GM18951 (cell line): ENCODE data around the gene RBM25.
A peak's percentile ranks its signal among the peaks of the same experiment; 100 is the strongest.

Experiments
- POLR2A ChIP-seq: IDR thresholded peaks from 4 replicates; pipeline ENCODE4 v1.6.1; 2011; ENCODE audit warnings: mild to moderate bottlenecking; ENCODE audit not compliant: insufficient read length, insufficient read depth; ENCODE audit errors: extremely low read depth
- in situ Hi-C: fragments of 300-500 bp; cut with MboI; formaldehyde crosslinking; loops from one replicate; pipeline ENCODE4 v1.12.0; 2022; ENCODE audit warnings: low sequenced_read_pairs, mixed read lengths, inconsistent platforms; ENCODE audit not compliant: unreplicated experiment

The RBM25 gene

GRCh38 chr14:73125169-73125588 lies 66.8 kb downstream of the RBM25 start:
- in situ Hi-C loops, result no loop called here
- no peak for TF ChIP-seq POLR2A

- in situ Hi-C loops, result no loop called here
- no peak for TF ChIP-seq POLR2A
Observed at GRCh38 chr14:73125746-73126145, 67.4 kb downstream of the RBM25 start.

DNA sequence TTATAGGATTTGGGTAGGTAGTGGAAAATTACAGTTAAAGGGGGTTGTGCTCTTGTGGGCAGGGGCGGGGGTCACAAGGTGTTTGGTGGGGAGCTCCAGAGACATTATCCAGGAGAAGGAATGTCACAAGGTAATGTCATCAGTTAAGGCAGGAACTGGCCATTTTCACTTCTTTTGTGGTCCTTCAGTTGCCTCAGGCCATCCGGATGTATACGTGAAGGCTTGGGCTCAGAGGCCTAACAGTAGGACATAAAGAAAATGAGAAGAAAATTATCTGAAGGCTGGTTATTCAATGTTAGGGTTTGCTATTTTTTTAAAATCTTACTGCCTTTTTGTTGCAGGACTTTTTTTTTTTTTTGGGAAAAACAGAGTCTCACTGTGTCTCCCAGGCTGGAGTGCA lies 75.5 kb downstream of the RBM25 start:
- in situ Hi-C loops, result no loop called here
- no peak for TF ChIP-seq POLR2A

DNA sequence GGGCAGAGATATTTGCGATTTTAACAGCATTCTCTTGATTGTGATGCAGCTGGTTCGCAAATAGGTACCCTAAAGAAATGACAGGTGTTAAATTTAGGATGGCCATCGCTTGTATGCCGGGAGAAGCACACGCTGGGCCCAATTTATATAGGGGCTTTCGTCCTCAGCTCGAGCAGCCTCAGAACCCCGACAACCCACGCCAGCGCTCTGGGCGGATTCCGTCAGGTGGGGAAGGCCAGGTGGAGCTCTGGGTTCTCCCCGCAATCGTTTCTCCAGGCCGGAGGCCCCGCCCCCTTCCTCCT lies 77.7 kb downstream of the RBM25 start:
- in situ Hi-C loops, result no loop called here
- no peak for TF ChIP-seq POLR2A

GRCh38 chr14:73136387-73137225 lies 78.3 kb downstream of the RBM25 start, which contains the start of gene PSEN1:
Gene PSEN1 (plus strand): TSS chr14:73136507. CDS start chr14:73148020, 11,513 bp downstream.
- in situ Hi-C loops, result no loop called here
- TF ChIP-seq POLR2A, result peak; percentile 88

GRCh38 chr14:73140811-73141323 lies 82.5 kb downstream of the RBM25 start:
- TF ChIP-seq POLR2A, result no peak
- in situ Hi-C loops, result no loop called here

GRCh38 chr14:73142216-73142615 lies 83.9 kb downstream of the RBM25 start:
- in situ Hi-C loops, result no loop called here
- TF ChIP-seq POLR2A, result no peak

DNA sequence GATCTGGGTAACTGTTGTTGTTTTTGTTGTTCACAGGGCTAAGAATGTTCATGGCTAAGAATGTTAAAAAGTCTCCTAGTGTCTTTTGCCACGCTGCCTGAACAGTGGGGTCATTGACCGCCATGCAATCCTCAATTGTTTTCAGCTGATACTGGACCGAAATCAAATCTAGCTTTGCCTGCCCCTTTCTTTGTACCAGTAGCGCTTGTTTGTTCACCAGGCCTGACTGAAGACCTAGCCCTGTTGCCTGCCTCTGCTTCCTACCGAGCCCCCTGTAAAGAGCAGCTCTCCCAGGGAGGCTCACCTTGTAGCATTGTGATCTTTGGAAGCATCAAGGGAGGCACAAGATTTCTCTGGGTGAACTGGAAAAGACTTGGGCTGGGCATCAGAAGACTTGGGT lies 84.7 kb downstream of the RBM25 start:
- no peak for TF ChIP-seq POLR2A
- in situ Hi-C loops, result no loop called here

- no peak for TF ChIP-seq POLR2A
- in situ Hi-C loops, result no loop called here
Observed at GRCh38 chr14:73143617-73144016, 85.3 kb downstream of the RBM25 start.

DNA sequence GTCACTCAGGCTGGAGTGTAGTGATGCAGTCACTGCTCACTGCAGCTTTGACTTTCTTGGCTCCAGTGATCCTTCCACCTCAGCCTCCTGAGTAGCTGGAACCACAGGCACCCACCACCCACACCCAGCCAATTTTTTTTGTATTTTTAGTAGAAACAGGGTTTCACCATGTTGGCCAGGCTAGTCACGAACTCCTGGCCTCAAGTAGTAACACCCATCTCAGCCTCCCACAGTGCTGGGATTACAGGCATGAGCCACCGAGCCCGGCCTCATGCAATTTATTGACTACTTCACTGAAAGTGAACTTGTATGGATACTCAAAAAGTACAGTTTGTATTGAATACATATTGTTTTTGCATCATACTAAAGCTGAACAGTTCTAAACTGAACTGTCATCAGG lies 87.0 kb downstream of the RBM25 start:
- no peak for TF ChIP-seq POLR2A

GRCh38 chr14:73146111-73146510 lies 87.8 kb downstream of the RBM25 start:
- in situ Hi-C loops, result no loop called here
- TF ChIP-seq POLR2A, result no peak

More for the DNA sequence above, 87.0 kb downstream of the RBM25 start:
- in situ Hi-C loops, result no loop called here

GRCh38 chr14:73149753-73150152 lies 91.4 kb downstream of the RBM25 start:
- in situ Hi-C loops, result no loop called here
- TF ChIP-seq POLR2A, result no peak

- no peak for TF ChIP-seq POLR2A
- in situ Hi-C loops, result no loop called here
Observed at GRCh38 chr14:73153272-73153671, 94.9 kb downstream of the RBM25 start.

DNA sequence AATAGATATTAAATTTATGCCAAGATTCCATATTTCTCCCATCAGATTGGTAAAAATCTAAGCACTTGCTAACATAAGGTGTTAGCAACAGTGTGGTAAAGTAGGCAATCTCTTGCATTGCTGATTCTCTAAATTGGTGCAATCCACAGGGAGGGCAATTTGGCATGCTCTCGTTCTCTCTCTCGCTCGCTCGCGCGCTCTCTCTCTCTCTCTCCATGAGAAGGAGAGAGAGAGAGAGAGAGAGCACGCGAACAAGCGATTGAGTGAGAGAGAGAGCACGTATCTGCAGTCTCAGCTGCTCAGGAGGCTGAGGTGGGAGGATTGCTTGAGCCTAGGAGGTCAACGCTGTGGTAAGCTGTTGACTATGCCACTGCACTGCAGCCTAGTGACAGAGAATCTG lies 103.9 kb downstream of the RBM25 start:
- in situ Hi-C loops, result no loop called here
- no peak for TF ChIP-seq POLR2A
